Measurements from ENCODE around the gene NSUN5.

DNA sequence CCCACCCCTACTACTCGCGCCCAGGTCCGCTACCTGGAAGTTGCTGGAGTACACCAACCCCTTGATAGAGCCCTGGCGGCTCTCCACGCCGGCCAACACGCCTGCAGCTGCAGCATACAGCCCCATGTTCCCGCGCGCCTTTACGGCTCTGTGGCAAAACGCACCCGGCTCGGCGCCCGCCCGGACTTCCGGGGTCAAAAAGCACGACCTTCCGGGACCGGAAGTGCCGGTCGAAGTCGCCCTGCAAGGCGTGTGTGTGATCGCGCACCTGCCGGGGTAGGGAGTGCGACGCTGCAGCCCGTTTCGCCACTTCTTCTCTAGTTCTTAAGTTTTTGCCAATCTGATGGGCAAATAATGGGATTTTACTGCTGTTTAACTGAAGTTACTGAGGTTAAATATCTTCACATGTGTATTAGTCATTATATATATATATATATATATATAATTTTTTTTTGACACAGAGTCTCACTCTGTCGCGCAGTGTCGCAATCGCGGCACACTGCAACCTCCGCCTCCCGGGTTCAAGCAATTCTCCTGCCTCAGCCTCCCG, at the start of gene NSUN5:
- TF ChIP-seq, protein P1, sequence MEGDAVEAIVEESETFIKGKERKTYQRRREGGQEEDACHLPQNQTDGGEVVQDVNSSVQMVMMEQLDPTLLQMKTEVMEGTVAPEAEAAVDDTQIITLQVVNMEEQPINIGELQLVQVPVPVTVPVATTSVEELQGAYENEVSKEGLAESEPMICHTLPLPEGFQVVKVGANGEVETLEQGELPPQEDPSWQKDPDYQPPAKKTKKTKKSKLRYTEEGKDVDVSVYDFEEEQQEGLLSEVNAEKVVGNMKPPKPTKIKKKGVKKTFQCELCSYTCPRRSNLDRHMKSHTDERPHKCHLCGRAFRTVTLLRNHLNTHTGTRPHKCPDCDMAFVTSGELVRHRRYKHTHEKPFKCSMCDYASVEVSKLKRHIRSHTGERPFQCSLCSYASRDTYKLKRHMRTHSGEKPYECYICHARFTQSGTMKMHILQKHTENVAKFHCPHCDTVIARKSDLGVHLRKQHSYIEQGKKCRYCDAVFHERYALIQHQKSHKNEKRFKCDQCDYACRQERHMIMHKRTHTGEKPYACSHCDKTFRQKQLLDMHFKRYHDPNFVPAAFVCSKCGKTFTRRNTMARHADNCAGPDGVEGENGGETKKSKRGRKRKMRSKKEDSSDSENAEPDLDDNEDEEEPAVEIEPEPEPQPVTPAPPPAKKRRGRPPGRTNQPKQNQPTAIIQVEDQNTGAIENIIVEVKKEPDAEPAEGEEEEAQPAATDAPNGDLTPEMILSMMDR (IDR thresholded peaks at IDR 0.05; ENCODE audit: insufficient read depth, low read length) = no peak
- peak; percentile 85; the same call in 1 of the 2 replicates for TF ChIP-seq POLR2AphosphoS5 (IDR thresholded peaks at IDR 0.05; ENCODE audit: low read depth)
- peak; percentile 41; the same call in 1 of the 2 replicates for TF ChIP-seq SPI1 (IDR thresholded peaks at IDR 0.05; ENCODE audit: borderline replicate concordance, low read depth)
- peak; percentile 81 for TF ChIP-seq GABPA (IDR thresholded peaks at IDR 0.05; ENCODE audit: low read depth)
- TF ChIP-seq, protein P2, sequence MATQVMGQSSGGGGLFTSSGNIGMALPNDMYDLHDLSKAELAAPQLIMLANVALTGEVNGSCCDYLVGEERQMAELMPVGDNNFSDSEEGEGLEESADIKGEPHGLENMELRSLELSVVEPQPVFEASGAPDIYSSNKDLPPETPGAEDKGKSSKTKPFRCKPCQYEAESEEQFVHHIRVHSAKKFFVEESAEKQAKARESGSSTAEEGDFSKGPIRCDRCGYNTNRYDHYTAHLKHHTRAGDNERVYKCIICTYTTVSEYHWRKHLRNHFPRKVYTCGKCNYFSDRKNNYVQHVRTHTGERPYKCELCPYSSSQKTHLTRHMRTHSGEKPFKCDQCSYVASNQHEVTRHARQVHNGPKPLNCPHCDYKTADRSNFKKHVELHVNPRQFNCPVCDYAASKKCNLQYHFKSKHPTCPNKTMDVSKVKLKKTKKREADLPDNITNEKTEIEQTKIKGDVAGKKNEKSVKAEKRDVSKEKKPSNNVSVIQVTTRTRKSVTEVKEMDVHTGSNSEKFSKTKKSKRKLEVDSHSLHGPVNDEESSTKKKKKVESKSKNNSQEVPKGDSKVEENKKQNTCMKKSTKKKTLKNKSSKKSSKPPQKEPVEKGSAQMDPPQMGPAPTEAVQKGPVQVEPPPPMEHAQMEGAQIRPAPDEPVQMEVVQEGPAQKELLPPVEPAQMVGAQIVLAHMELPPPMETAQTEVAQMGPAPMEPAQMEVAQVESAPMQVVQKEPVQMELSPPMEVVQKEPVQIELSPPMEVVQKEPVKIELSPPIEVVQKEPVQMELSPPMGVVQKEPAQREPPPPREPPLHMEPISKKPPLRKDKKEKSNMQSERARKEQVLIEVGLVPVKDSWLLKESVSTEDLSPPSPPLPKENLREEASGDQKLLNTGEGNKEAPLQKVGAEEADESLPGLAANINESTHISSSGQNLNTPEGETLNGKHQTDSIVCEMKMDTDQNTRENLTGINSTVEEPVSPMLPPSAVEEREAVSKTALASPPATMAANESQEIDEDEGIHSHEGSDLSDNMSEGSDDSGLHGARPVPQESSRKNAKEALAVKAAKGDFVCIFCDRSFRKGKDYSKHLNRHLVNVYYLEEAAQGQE (IDR thresholded peaks at IDR 0.05; ENCODE audit: insufficient replicate concordance, low read depth) = no peak
